ENCODE measurements around the gene PERM1. TPM values are rescaled to one million over a fixed set of nuclear protein-coding genes. Genes with fewer than 3 reads are reported as not detected.
"Not testable (repeated sequence)": the region's sequence is repeated elsewhere in the genome, so short reads cannot be mapped to it uniquely, and the experiment has no call there.

PERM1 gene
- total RNA-seq, 4 donors from 2014 or later: 0.39 to 1.9 (median 1.4) TPM; not detected in 1

GRCh38 chr1:979744-980072 is 2.2 kb downstream of the PERM1 start:
- Histone ChIP-seq H3K4me3 (no peak overlapping the region), H3K9me3 (no peaks in the 10 kb centered on the region), H3K4me1 (peaks cover 0 to 22% (median 7%) of the 10 kb centered on the region in 3 donors), H3K27ac (no peak overlapping the region), H3K36me3 (no peaks in the 10 kb centered on the region), H3K27me3 (peaks cover 74% of the 10 kb centered on the region)
- TF ChIP-seq EP300 (IDR thresholded peaks at IDR 0.05): no peak
- TF ChIP-seq CTCF (IDR thresholded peaks at IDR 0.05): no peak
- no peak for TF ChIP-seq POLR2AphosphoS5 (IDR thresholded peaks at IDR 0.05)
- TF ChIP-seq POLR2A (IDR thresholded peaks at IDR 0.05): no peak
- ATAC-seq: no peak
- 100% methylated on average over 4 of the region's 9 CpGs; no CpG with 5 or more reads in 1 of the 2 donors for WGBS, 2 donors (ENCODE audit: low coverage in 1 of 2)

- Histone ChIP-seq H3K4me1 (peaks cover 0 to 18% (median 5%) of the 10 kb centered on the region in 3 donors), H3K36me3 (no peaks in the 10 kb centered on the region), H3K4me3 (no peak overlapping the region), H3K27ac (no peak overlapping the region), H3K27me3 (peaks cover 74% of the 10 kb centered on the region), H3K9me3 (no peaks in the 10 kb centered on the region)
- WGBS, 2 donors (ENCODE audit: low coverage in 1 of 2): 100% methylated on average over 1 of the region's 60 CpGs; no CpG with 5 or more reads in 1 of the 2 donors
- ATAC-seq: no peak
- TF ChIP-seq POLR2A (IDR thresholded peaks at IDR 0.05): no peak
- TF ChIP-seq CTCF (IDR thresholded peaks at IDR 0.05): no peak
- TF ChIP-seq EP300 (IDR thresholded peaks at IDR 0.05): no peak
- no peak for TF ChIP-seq POLR2AphosphoS5 (IDR thresholded peaks at IDR 0.05)
Measured at GRCh38 chr1:978835-979743, 2.8 kb downstream of the PERM1 start.

- H3K27me3 ChIP-seq: peaks cover 74% of the 10 kb centered on the region
- no peak for TF ChIP-seq POLR2AphosphoS5 (IDR thresholded peaks at IDR 0.05)
- no peak for TF ChIP-seq CTCF (IDR thresholded peaks at IDR 0.05)
- no peak for TF ChIP-seq EP300 (IDR thresholded peaks at IDR 0.05)
- no peak for TF ChIP-seq POLR2A (IDR thresholded peaks at IDR 0.05)
- no CpG with 5 or more reads among the region's 44 CpGs for WGBS, 2 donors (ENCODE audit: low coverage in 1 of 2)
- no peaks in the 10 kb centered on the region for H3K9me3 ChIP-seq
- ATAC-seq: no peak
- peaks cover 0 to 14% (median 5%) of the 10 kb centered on the region in 3 donors for H3K4me1 ChIP-seq
- no peaks in the 10 kb centered on the region for H3K36me3 ChIP-seq
- H3K27ac ChIP-seq: no peak overlapping the region
- no peak overlapping the region for H3K4me3 ChIP-seq
Measured at GRCh38 chr1:978069-978834, 3.6 kb downstream of the PERM1 start.

- H3K4me3 ChIP-seq: peak overlapping the region in 1 of 2 donors; percentile 44
- H3K9me3 ChIP-seq, H3K36me3 ChIP-seq, ATAC-seq, H3K27ac ChIP-seq: not testable (repeated sequence)
- H3K4me1 ChIP-seq: peaks cover 0 to 14% (median 5%) of the 10 kb centered on the region in 3 donors
- peaks cover 74% of the 10 kb centered on the region for H3K27me3 ChIP-seq
- no CpG with 5 or more reads among the region's 39 CpGs for WGBS, 2 donors (ENCODE audit: low coverage in 1 of 2)
Measured at GRCh38 chr1:976791-977190, 5.1 kb downstream of the PERM1 start.

GRCh38 chr1:975896-976683 is 5.8 kb downstream of the PERM1 start:
- Histone ChIP-seq H3K4me3 (peak overlapping the region; percentile 8 to 44), H3K36me3 (no peaks in the 10 kb centered on the region), H3K4me1 (peaks cover 0 to 14% (median 5%) of the 10 kb centered on the region in 3 donors), H3K27ac (peak overlapping the region in 3 of 4 donors; percentile 37 to 46 (median 44)), H3K27me3 (peaks cover 75% of the 10 kb centered on the region), H3K9me3 (no peaks in the 10 kb centered on the region)
- peak; percentile 81 for ATAC-seq
- WGBS, 2 donors (ENCODE audit: low coverage in 1 of 2): no CpG with 5 or more reads among the region's 40 CpGs
- TF ChIP-seq EP300 (IDR thresholded peaks at IDR 0.05) (no peak), POLR2AphosphoS5 (IDR thresholded peaks at IDR 0.05) (no peak), CTCF (IDR thresholded peaks at IDR 0.05) (peak in 3 of 4 experiments; percentile 69 to 86 (median 79))

Measured in gastroesophageal sphincter (tissue), 4 donors.